NCI-H774 (cell line): Measurements from ENCODE around the gene FOXN3.

ENCODE experiments used
- DNase-seq: peaks from one replicate; lab custom pipeline; 2025; lab: John Stamatoyannopoulos, UW

FOXN3 gene

DNA sequence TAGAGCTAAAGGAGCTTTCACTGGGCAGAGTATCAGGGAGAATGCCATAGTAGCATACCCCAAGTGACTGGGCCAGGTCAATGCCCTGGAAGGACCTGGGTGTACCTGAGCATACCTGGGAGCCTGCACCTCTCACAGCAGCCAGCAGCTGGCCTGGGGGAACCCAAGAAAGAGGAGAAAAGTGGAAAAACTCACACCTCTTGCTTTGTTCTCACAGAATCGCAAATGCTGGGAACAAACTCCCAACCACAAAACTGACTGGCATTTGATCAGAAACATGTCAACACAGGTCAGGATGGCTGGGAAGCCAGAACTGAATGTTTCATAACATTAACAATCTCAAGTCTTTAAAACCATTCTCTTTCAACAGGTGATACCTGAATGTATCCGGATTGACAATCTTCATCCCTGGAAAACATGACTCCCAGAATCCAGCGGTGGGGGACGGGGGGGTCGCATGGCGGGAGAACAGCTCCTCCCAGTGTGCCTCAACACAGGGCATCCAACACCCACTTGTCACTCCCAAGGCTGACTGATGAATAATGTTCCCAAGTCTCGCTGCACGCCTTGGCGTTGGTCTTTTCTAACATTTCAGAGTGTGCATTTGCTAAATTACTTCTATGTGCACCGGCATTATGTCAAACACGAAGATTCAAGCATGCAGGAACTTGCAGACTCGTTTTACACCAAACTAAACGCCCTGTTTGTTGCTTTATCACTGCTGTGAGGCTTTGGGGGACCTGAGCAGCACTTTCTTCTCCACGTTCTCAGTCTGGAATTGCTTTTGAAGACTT, 7.9 kb downstream of the FOXN3 start:
- no peak for DNase-seq

GRCh38 chr14:89407856-89408255, 9.2 kb downstream of the FOXN3 start:
- DNase-seq: no peak

DNA sequence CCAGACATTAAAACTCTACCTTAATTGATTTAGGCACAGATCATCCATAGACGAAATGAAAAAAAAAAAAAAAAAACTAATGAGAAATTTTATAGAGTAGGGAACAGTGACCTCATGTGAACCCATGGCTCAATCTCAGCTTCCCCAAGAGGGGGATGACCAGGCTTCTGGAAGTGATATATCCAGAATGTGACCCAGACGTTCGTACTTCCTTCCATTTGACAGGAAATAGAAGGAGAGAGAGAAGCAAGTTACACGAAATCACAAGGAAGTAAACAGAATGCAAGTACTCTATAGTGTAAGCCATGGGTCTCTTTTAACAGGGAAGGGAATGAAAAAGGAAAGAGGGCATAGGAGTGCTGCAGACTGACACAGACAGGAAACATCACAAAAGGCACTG, 10.1 kb downstream of the FOXN3 start:
- DNase-seq: no peak

- no peak for DNase-seq
These were observed 10.7 kb downstream of the FOXN3 start for GRCh38 chr14:89406361-89406760.

DNA sequence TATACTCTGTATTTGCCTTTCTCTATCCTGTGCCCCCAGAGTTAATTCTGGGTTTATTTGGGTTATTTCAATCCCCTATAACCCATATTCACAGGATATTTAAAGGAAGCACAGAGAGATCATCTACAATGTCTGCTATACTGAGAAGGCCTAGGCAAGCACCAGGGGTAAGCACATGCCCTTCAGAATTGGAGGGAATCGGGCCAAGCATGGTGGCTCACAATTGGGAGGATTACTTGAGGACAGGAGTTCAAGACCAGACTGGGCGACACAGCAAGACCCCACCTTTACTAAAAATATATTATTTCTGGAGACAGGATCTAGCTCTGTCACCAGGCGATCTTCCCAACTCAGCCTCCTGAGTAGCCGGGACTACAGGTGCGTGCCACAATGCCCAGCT, 11.3 kb downstream of the FOXN3 start:
- no peak for DNase-seq

DNA sequence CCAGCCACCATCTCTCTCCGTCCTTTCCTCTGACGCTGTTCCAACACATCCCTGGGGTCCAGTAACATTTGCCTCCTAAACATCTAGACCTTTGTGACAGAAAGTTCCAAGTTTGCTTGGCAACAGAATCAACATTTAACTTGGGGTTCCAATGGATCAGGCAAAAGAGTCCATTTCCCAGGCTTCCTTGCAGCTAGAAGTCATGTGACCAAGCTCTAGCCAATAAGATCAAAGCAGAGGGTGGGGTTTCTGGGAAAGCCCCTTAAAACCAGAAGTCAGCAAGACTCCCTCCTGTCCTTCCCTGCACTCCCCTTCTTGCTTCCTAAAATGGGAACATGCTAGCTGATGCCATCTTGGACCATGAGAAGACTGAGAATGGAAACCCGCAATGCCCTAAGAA, 14.7 kb downstream of the FOXN3 start:
- DNase-seq: no peak

- DNase-seq: no peak
These were observed 15.3 kb downstream of the FOXN3 start for GRCh38 chr14:89401761-89402160.

GRCh38 chr14:89401241-89401640, 15.8 kb downstream of the FOXN3 start:
- DNase-seq: no peak

GRCh38 chr14:89400529-89400928, 16.5 kb downstream of the FOXN3 start:
- no peak for DNase-seq

DNA sequence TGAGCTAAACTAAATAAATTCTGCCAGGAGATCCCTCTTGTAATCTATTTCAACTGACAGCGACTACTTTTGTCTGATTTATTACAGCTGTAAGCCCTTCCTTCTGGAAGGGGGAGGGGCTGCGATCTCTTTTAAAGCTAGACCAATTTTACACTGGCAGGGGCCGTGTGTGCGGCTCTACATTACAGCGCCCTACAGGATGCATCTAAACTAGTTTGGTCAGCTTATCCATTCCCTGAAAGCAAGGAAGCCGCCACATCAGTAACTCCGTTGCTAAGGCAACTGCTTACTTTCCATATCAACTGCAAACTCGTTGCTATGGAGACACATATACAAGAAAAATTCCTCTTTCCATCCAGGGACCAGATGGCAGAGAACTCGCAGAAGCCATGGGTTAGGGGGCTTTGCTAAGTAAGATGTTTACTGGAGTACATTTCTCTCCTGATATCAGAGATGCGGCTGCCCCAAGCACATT, 17.4 kb downstream of the FOXN3 start:
- DNase-seq: no peak

DNA sequence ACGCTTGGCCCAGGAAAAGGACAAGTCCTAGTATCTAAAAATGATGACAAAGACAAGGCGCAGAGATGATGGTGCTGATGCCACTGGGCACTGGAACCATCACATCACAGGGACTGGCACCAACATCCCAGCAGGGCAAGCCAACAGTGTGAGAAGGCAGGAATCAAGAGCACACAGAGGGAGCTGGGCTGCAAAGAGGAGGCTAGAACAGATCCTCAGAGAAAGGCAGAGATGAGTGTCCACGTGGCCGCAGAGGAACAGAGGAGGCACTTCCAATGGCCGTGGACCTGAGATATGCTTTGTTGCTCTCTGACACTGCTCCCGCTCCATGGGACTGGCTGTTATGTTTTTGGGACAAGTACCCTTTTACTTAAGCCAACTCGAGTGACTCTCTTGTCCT, 17.9 kb downstream of the FOXN3 start:
- no peak for DNase-seq

GRCh38 chr14:89397569-89398230, 19.3 kb downstream of the FOXN3 start:
- no peak for DNase-seq

GRCh38 chr14:89394972-89395371, 22.1 kb downstream of the FOXN3 start:
- DNase-seq: no peak

GRCh38 chr14:89393222-89393745, 23.7 kb downstream of the FOXN3 start:
- DNase-seq: no peak

DNA sequence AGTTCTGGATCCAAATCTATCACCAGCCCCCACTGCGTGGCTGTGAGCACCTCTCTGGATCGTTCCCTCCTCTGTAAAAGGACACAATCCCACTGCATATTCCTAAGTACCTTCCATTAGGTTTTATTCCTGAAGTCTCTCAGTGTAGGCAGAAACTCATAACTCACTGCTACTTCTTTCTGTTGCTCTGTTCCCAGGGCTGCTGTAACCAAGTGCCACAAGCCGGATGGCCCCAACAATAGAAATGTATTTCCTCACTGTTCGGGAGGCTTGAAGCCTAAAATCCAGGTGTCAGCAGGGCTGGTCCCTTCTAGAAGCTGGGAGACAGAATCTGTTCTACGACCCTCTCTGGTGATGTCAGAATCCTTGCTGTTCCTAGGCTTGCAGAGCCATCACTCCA, 24.9 kb downstream of the FOXN3 start:
- DNase-seq: no peak

DNA sequence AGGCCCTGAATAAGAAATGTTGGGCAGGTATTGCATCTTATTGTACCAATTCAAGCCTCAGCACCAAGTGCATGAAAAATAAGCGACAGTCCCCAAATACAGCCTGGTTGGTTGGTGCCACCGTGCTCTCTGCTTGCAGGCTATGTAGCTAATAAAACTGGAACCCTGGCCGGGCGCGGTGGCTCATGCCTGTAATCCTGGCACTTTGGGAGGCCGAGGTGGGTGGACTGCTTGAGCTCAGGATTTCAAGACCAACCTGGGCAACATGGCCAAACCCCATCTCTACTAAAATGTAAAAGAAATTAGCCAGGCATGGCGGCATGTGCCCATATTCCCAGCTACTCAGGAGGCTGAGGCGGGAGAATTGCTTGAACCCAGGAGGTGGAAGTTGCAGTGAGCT, 25.5 kb downstream of the FOXN3 start:
- DNase-seq: no peak

DNA sequence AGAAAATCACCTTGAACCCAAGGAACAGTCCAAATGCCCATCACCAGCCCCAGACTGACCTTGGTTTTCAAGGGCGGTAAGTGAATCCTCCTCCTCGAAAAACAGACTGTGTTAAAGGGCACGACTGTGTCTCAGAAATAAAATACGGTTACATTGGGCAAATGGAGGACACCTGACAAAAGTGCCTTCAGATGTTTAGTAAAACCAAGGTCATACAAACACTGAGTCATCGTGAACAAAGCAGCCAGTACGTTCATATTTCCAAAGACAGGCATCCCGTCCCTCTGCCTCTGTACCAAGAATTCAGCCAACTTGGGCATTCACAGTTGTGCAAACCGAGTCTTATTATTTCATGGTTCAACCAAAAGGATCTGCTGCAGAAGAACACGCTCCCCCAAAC, 25.9 kb downstream of the FOXN3 start:
- DNase-seq: no peak

DNA sequence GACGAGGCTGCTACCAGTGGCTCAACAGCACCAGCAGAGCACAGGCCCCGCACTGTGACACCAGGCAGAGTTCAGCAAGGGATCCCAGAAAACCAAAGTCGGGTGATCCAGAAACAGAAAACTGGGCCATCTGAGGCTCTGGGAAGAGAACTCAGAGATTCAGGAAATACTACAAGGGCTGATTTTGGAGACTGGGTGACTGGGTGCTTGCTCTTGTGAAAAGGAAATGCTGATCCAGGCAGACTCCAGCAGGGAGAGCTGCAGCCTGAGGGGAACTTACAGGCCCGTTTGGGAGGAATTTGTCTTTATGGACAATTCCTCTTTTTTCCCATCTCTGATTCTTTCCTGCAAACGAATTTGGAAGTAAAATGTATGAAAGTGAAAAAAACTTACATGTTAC, 28.2 kb downstream of the FOXN3 start:
- no peak for DNase-seq

- no peak for DNase-seq
These were observed 28.9 kb downstream of the FOXN3 start for GRCh38 chr14:89387922-89388685.

GRCh38 chr14:89386212-89386886, 30.7 kb downstream of the FOXN3 start:
- no peak for DNase-seq

DNA sequence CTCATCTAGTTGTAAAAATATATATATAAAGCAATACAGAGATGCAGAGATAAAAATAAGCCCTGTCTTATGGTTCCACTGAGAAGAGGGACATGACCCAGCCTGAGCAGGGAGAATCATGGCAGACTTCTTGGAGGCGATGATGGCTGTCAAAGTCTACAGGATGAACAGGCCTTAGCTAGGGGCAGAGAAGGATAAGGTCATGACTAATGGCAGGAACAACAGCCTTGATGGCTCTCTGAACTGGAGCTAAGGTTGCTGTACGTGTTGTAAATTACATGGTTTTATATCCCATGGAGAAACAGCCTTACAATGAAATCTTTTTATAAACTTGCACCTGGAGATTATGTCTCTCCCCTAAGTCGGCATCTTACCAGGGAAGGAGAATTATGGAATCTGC, 32.4 kb downstream of the FOXN3 start:
- no peak for DNase-seq

- DNase-seq: no peak
These were observed 33.0 kb downstream of the FOXN3 start for GRCh38 chr14:89384023-89384422.
